ENCODE data around the gene AP4S1.
"Not testable (repeated sequence)": the region's sequence is repeated elsewhere in the genome, so short reads cannot be mapped to it uniquely, and the experiment has no call there.

DNA sequence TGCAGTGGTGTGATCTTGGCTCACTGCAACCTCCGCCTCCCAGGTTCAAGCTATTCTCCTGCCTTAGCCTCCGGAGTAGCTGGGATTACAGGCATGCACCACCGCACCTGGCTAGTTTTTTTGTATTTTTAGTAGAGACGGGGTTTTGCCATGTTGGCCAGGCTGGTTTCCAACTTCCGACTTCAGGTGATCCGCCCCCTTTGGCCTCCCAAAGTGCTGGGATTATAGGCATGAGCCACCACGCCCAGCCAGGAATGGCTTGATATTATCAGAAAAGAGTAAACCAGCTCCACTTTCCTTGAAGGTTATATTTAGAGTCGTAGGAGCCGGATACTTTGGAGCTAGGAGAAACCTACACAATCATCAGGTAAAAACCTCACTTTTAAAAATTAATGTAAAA lies 61.0 kb downstream of the AP4S1 start:
- TF ChIP-seq, protein P1, sequence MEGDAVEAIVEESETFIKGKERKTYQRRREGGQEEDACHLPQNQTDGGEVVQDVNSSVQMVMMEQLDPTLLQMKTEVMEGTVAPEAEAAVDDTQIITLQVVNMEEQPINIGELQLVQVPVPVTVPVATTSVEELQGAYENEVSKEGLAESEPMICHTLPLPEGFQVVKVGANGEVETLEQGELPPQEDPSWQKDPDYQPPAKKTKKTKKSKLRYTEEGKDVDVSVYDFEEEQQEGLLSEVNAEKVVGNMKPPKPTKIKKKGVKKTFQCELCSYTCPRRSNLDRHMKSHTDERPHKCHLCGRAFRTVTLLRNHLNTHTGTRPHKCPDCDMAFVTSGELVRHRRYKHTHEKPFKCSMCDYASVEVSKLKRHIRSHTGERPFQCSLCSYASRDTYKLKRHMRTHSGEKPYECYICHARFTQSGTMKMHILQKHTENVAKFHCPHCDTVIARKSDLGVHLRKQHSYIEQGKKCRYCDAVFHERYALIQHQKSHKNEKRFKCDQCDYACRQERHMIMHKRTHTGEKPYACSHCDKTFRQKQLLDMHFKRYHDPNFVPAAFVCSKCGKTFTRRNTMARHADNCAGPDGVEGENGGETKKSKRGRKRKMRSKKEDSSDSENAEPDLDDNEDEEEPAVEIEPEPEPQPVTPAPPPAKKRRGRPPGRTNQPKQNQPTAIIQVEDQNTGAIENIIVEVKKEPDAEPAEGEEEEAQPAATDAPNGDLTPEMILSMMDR (IDR thresholded peaks at IDR 0.05): not testable (repeated sequence)
- not testable (repeated sequence) for TF ChIP-seq POLR2A (IDR thresholded peaks at IDR 0.05)
